IMR-90 (cell line): ENCODE measurements around the gene AMOTL1. TPM values are rescaled to one million over a fixed set of nuclear protein-coding genes. Genes with fewer than 3 reads are reported as not detected.

ENCODE experiments used
- ATAC-seq: fragments of 200-7000 bp; cut with Tn5 transposase; 2 replicates; pipeline ENCODE4 v1.9.1; 2020; ENCODE audit warnings: low read depth, mild to moderate bottlenecking, moderate library complexity
- BruUV-seq: library from RNA; stranded (reverse); fragments of 400-500 nt; replicated peaks from 2 replicates; lab custom pipeline; 2021; lab: Mats Ljungman, UMichigan
- CTCF ChIA-PET: fragments of 300-600 bp; formaldehyde crosslinking; extraction: SDS; loops from one replicate; lab custom pipeline; 2021; ENCODE audit warnings: antibody characterized with exemption; lab: Yijun Ruan, JAX
- POLR2A ChIA-PET: fragments of 300-600 bp; sonication (Branson Sonifier 250); formaldehyde crosslinking; loops from one replicate; lab custom pipeline; 2022; ENCODE audit warnings: antibody characterized with exemption; ENCODE audit not compliant: unreplicated experiment; lab: Charles Lee
- DNase-seq: peaks from one replicate; pipeline ENCODE4 v3.0.0; 2013
- H2AFZ ChIP-seq: replicated peaks from 2 replicates; pipeline ENCODE3; 2013; ENCODE audit warnings: low read length, mild to moderate bottlenecking; ENCODE audit not compliant: poor library complexity
- H2AK5ac ChIP-seq: 2 replicates; pipeline ENCODE4 v1.6.1; 2013; ENCODE audit warnings: low read depth, low read length, inconsistent platforms
- H2AK9ac ChIP-seq: replicated peaks from 2 replicates; pipeline ENCODE3; 2013; ENCODE audit warnings: mild to moderate bottlenecking, low read depth, low read length, moderate library complexity; ENCODE audit not compliant: poor library complexity
- H2BK120ac ChIP-seq: 2 replicates; pipeline ENCODE4 v1.6.1; 2013; ENCODE audit warnings: low read depth, low read length, inconsistent platforms
- H2BK15ac ChIP-seq: 3 replicates; pipeline ENCODE4 v1.6.1; 2013; ENCODE audit warnings: low read depth, low read length, inconsistent platforms
- H2BK20ac ChIP-seq: 2 replicates; pipeline ENCODE4 v1.6.1; 2013; ENCODE audit warnings: low read depth, mild to moderate bottlenecking, inconsistent platforms, low read length, moderate library complexity
- H2BK5ac ChIP-seq: 2 replicates; pipeline ENCODE4 v1.6.1; 2013; ENCODE audit warnings: mild to moderate bottlenecking, low read depth, low read length, inconsistent platforms; ENCODE audit not compliant: poor library complexity, severe bottlenecking
- H3K14ac ChIP-seq: replicated peaks from 2 replicates; pipeline ENCODE4 v1.6.1; 2013; ENCODE audit warnings: low read depth, low read length, inconsistent platforms
- H3K18ac ChIP-seq: 2 replicates; pipeline ENCODE4 v1.6.1; 2013; ENCODE audit warnings: low read depth, low read length, control low read depth
- H3K23ac ChIP-seq: 2 replicates; pipeline ENCODE4 v1.6.1; 2013; ENCODE audit warnings: low read depth, low read length, inconsistent platforms
- H3K27ac ChIP-seq: 2 replicates; pipeline ENCODE4 v1.5.1; 2013; ENCODE audit warnings: mild to moderate bottlenecking, control low read depth, low read length; ENCODE audit not compliant: insufficient read depth
- H3K27me3 ChIP-seq: 2 replicates; pipeline ENCODE4 v1.6.1; 2013; ENCODE audit warnings: low read length; ENCODE audit not compliant: control insufficient read depth, insufficient read depth
- H3K36me3 ChIP-seq: 2 replicates; pipeline ENCODE4 v1.6.1; 2013; ENCODE audit warnings: low read length, mixed read lengths; ENCODE audit not compliant: control insufficient read depth, insufficient read depth
- H3K4ac ChIP-seq: 2 replicates; pipeline ENCODE4 v1.6.1; 2013; ENCODE audit warnings: low read depth, low read length, inconsistent platforms
- H3K4me1 ChIP-seq: 2 replicates; pipeline ENCODE4 v1.6.1; 2013; ENCODE audit warnings: low read length, mixed read lengths; ENCODE audit not compliant: control insufficient read depth, insufficient read depth
- H3K4me2 ChIP-seq: 2 replicates; pipeline ENCODE4 v1.6.1; 2013; ENCODE audit warnings: low read depth, mild to moderate bottlenecking, control low read depth, low read length, moderate library complexity
- H3K4me3 ChIP-seq: 2 replicates; pipeline ENCODE4 v1.5.1; 2013; ENCODE audit warnings: low read depth, mild to moderate bottlenecking, control low read depth, low read length, moderate library complexity; ENCODE audit not compliant: insufficient read depth
- H3K56ac ChIP-seq: 2 replicates; pipeline ENCODE4 v1.6.1; 2013; ENCODE audit warnings: low read length, inconsistent platforms; ENCODE audit not compliant: insufficient read depth; ENCODE audit errors: extremely low read depth
- H3K79me1 ChIP-seq, 2 experiments: 2 replicates each; pipeline ENCODE4 v1.6.1; 2013; ENCODE audit warnings: low read length in 2 of 2, inconsistent platforms in 1 of 2, low read depth in 1 of 2
- H3K9ac ChIP-seq: 2 replicates; pipeline ENCODE4 v1.6.1; 2013; ENCODE audit warnings: low read depth, low read length, control low read depth
- H3K9me1 ChIP-seq: 2 replicates; pipeline ENCODE4 v1.6.1; 2013; ENCODE audit warnings: low read length, inconsistent platforms; ENCODE audit not compliant: insufficient read depth
- H3K9me3 ChIP-seq: 2 replicates; pipeline ENCODE4 v1.6.1; 2013; ENCODE audit warnings: low read length; ENCODE audit not compliant: control insufficient read depth, insufficient read depth
- H4K20me1 ChIP-seq: 2 replicates; pipeline ENCODE4 v1.6.1; 2013; ENCODE audit warnings: low read length, inconsistent platforms; ENCODE audit not compliant: insufficient read depth
- H4K5ac ChIP-seq: 2 replicates; pipeline ENCODE4 v1.6.1; 2013; ENCODE audit warnings: mild to moderate bottlenecking, low read depth, low read length, control low read depth
- H4K8ac ChIP-seq, 2 experiments: 2 replicates each; pipeline ENCODE4 v1.6.1; 2013; ENCODE audit warnings: low read depth in 2 of 2, low read length in 2 of 2, control low read depth in 1 of 2, inconsistent platforms in 1 of 2
- H4K91ac ChIP-seq: 2 replicates; pipeline ENCODE4 v1.6.1; 2013; ENCODE audit warnings: low read depth, low read length, inconsistent platforms; ENCODE audit not compliant: insufficient read depth
- BHLHE40 ChIP-seq: fragments of 150-350 bp; IDR thresholded peaks from 2 replicates; pipeline ENCODE4 v1.6.1; 2016; ENCODE audit warnings: mild to moderate bottlenecking, low read depth, low read length
- CEBPB ChIP-seq: IDR thresholded peaks from 2 replicates; pipeline ENCODE4 v1.6.1; 2012; ENCODE audit warnings: low read depth, low read length, improper control_type of control experiment
- CHD1 ChIP-seq: IDR thresholded peaks from 2 replicates; pipeline ENCODE4 v1.6.1; 2012; ENCODE audit warnings: low read depth, low read length, improper control_type of control experiment
- FOS ChIP-seq: fragments of 150-350 bp; IDR thresholded peaks from 2 replicates; pipeline ENCODE4 v1.6.1; 2016; ENCODE audit warnings: low read depth, low read length
- MAFK ChIP-seq: IDR thresholded peaks from 2 replicates; pipeline ENCODE4 v1.6.1; 2012; ENCODE audit warnings: low read depth, low read length, improper control_type of control experiment
- MAZ ChIP-seq: IDR thresholded peaks from 2 replicates; pipeline ENCODE4 v1.6.1; 2012; ENCODE audit warnings: low read depth, mild to moderate bottlenecking, low read length, improper control_type of control experiment, moderate library complexity, borderline replicate concordance
- NFE2L2 ChIP-seq: fragments of 150-350 bp; IDR thresholded peaks from 2 replicates; pipeline ENCODE4 v1.6.1; 2016; ENCODE audit warnings: low read depth, mild to moderate bottlenecking, low read length
- RCOR1 ChIP-seq: IDR thresholded peaks from 2 replicates; pipeline ENCODE4 v1.6.1; 2012; ENCODE audit warnings: mild to moderate bottlenecking, low read length, improper control_type of control experiment; ENCODE audit not compliant: insufficient replicate concordance
- RFX5 ChIP-seq: IDR thresholded peaks from 2 replicates; pipeline ENCODE4 v1.8.0; 2012; ENCODE audit warnings: low read depth, mild to moderate bottlenecking, low read length, moderate library complexity
- SMC3 ChIP-seq: fragments of 150-350 bp; IDR thresholded peaks from 2 replicates; pipeline ENCODE4 v1.6.1; 2016; ENCODE audit warnings: low read depth, mild to moderate bottlenecking, antibody characterized with exemption, low read length, moderate library complexity
- WGBS, 2 experiments: methylation state at CpG; one replicate each; pipeline versions ENCODE4 v1.1.5 to v1.1.7; 2013; ENCODE audit warnings: missing lambda C conversion rate in 2 of 2; ENCODE audit not compliant: insufficient read length in 1 of 2; ENCODE audit errors: extremely low coverage in 2 of 2; 5-methylcytosine and 5-hydroxymethylcytosine counted together
- dilution Hi-C: fragments of 300-500 bp; cut with HindIII; formaldehyde crosslinking; loops from one replicate; pipeline ENCODE4 v1.14.3; 2018; ENCODE audit warnings: low sequenced_read_pairs; ENCODE audit not compliant: unreplicated experiment
- in situ Hi-C: fragments of 300-500 bp; cut with MboI; formaldehyde crosslinking; loops from 3 replicates; pipeline ENCODE4 v1.14.3; 2019; ENCODE audit warnings: low sequenced_read_pairs, inconsistent platforms, mixed read lengths
- intact Hi-C: fragments of 100-400 bp; cut with micrococcal nuclease; formaldehyde crosslinking; loops from 2 replicates; pipeline ENCODE4 v1.10.0; 2022
- polyA plus RNA-seq, 3 experiments: library from polyadenylated mRNA; depleted of rRNA; stranded (reverse); fragments of >200 nt; gene quantifications; 2 replicates each; pipeline ENCODE4 v1.2.3, GENCODE V29; 2012; ENCODE audit warnings: low replicate concordance in 1 of 3
- total RNA-seq: library from RNA; depleted of rRNA; stranded (reverse); fragments of >200 nt; gene quantifications from 2 replicates; pipeline ENCODE4 v1.2.3, GENCODE V29; 2012
- TF ChIP-seq, protein P1 (sequence below): conservative IDR thresholded peaks from 2 replicates; pipeline ENCODE4 v1.5.1; 2012; ENCODE audit warnings: mild to moderate bottlenecking, low read depth, low read length, improper control_type of control experiment
- TF ChIP-seq, protein P2 (sequence below): fragments of 150-350 bp; IDR thresholded peaks from 2 replicates; pipeline ENCODE4 v1.6.1; 2016; ENCODE audit warnings: low read depth, mild to moderate bottlenecking, low read length, moderate library complexity, borderline replicate concordance
- TF ChIP-seq, protein P3 (sequence below): fragments of 150-350 bp; IDR thresholded peaks from 2 replicates; pipeline ENCODE4 v1.6.1; 2017; ENCODE audit warnings: mild to moderate bottlenecking, antibody characterized with exemption, low read length, low read depth

Gene AMOTL1
- total and polyA plus RNA-seq, 2 of the 4 experiments (the other 2 are of a cell fraction): 18.6 to 49.5 TPM

DNA sequence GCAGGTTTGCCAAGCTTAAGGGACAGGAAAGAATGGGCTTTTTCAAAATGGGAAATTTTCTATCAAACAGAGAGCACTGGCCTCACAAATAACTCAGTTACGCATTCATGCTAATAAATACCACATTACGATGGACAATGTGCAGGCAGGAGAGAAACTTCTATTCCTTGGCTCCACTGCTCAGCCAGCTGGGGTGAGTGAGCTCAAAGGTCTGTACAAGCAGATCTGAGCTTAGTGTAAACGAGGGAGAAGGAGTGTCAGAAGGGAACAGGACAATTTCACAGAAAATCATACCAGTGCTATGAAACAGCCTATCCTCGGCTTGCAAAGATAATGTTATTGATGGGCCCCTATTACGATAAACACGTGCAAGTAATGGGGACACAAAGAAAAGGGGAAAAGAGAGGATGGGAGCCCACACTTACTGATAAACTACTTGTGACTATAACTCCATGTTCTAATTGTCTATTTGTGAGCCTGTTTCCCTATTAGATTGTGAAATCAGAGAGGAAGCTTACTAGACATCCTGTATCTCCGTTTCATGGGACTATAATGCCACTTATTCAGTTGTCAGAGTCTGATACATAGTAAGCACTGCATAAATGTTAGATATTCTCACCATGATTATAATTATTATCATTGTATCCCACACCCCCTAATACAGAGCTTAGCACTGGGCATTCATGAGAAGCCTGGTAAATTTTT is 46.3 kb downstream of the AMOTL1 start:
- Histone ChIP-seq H3K27me3 (no peaks in the 10 kb centered on the region), H2AFZ (no peak overlapping the region), H2AK9ac (no peak overlapping the region), H2BK120ac (no peak overlapping the region), H3K14ac (no peak overlapping the region), H3K9me1 (peaks cover 15% of the 10 kb centered on the region), H4K91ac (peak overlapping the region; percentile 44), H3K23ac (no peak overlapping the region), H3K9ac (no peak overlapping the region), H3K4me2 (no peak overlapping the region), H2AK5ac (peak overlapping the region; percentile 23; the same call in 1 of the 2 replicates), H3K4me1 (peaks cover 20% of the 10 kb centered on the region), H3K18ac (peak overlapping the region; percentile 58; the same call in 1 of the 2 replicates), H2BK15ac (peak overlapping the region; percentile 35; the same call in 1 of the 3 replicates), H4K8ac (peak overlapping the region; percentile 46 to 59; a peak in 2 of 4 replicates), H3K4ac (peak overlapping the region; percentile 22; the same call in 1 of the 2 replicates), H3K79me1 (peaks cover 42 to 50% of the 10 kb centered on the region in 2 experiments), H3K56ac (no peak overlapping the region), H3K27ac (peak overlapping the region; percentile 48; the same call in 1 of the 2 replicates), H3K9me3 (no peaks in the 10 kb centered on the region; the same call in 1 of the 2 replicates), H3K4me3 (no peak overlapping the region), H4K5ac (peak overlapping the region; percentile 15; the same call in 1 of the 2 replicates), H4K20me1 (no peaks in the 10 kb centered on the region; the same call in 1 of the 2 replicates), H2BK20ac (no peak overlapping the region), H2BK5ac (peak overlapping the region; percentile 97), H3K36me3 (peaks cover 14% of the 10 kb centered on the region)
- DNase-seq (no peak), ATAC-seq (no peak)
- ChIA-PET POLR2A (interaction anchor here (0.7 kb wide), 1 partner anchor 417 kb away, joined by 4 read pairs; the partner anchor contains the start of gene SESN3), CTCF (interaction anchor here (1.2 kb wide), 2 partner anchors 20 to 28 kb away, joined by 3 to 4 read pairs; no protein-coding TSS in a partner anchor)
- no TSS peak for BruUV-seq
- in situ Hi-C loops (no loop called here), dilution Hi-C loops (no loop called here), intact Hi-C loops (no loop called here)
- no CpG with 5 or more reads among the region's 7 CpGs for WGBS, 2 experiments
- TF ChIP-seq, protein P1, sequence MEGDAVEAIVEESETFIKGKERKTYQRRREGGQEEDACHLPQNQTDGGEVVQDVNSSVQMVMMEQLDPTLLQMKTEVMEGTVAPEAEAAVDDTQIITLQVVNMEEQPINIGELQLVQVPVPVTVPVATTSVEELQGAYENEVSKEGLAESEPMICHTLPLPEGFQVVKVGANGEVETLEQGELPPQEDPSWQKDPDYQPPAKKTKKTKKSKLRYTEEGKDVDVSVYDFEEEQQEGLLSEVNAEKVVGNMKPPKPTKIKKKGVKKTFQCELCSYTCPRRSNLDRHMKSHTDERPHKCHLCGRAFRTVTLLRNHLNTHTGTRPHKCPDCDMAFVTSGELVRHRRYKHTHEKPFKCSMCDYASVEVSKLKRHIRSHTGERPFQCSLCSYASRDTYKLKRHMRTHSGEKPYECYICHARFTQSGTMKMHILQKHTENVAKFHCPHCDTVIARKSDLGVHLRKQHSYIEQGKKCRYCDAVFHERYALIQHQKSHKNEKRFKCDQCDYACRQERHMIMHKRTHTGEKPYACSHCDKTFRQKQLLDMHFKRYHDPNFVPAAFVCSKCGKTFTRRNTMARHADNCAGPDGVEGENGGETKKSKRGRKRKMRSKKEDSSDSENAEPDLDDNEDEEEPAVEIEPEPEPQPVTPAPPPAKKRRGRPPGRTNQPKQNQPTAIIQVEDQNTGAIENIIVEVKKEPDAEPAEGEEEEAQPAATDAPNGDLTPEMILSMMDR: no peak
- TF ChIP-seq RFX5: no peak
- TF ChIP-seq BHLHE40: no peak
- TF ChIP-seq CHD1: no peak
- no peak for TF ChIP-seq MAFK
- TF ChIP-seq MAZ: no peak
- TF ChIP-seq RCOR1: no peak
- TF ChIP-seq NFE2L2: no peak
- TF ChIP-seq, protein P2, sequence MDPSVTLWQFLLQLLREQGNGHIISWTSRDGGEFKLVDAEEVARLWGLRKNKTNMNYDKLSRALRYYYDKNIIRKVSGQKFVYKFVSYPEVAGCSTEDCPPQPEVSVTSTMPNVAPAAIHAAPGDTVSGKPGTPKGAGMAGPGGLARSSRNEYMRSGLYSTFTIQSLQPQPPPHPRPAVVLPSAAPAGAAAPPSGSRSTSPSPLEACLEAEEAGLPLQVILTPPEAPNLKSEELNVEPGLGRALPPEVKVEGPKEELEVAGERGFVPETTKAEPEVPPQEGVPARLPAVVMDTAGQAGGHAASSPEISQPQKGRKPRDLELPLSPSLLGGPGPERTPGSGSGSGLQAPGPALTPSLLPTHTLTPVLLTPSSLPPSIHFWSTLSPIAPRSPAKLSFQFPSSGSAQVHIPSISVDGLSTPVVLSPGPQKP: no peak
- TF ChIP-seq CEBPB: no peak
- no peak for TF ChIP-seq SMC3
- TF ChIP-seq FOS: no peak
- TF ChIP-seq, protein P3, sequence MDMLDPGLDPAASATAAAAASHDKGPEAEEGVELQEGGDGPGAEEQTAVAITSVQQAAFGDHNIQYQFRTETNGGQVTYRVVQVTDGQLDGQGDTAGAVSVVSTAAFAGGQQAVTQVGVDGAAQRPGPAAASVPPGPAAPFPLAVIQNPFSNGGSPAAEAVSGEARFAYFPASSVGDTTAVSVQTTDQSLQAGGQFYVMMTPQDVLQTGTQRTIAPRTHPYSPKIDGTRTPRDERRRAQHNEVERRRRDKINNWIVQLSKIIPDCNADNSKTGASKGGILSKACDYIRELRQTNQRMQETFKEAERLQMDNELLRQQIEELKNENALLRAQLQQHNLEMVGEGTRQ: no peak
